Liver (tissue), 9 donors: ENCODE results near the gene EDNRA. TPM values are rescaled to one million over a fixed set of nuclear protein-coding genes. Genes with fewer than 3 reads are reported as not detected.

Source experiments
- DNase-seq: peaks from one replicate; pipeline ENCODE4 v3.0.0-alpha.2; 2017; ENCODE audit warnings: low spot score
- H3K27ac ChIP-seq, 2 donors: one replicate each; pipeline ENCODE4 v1.7.0; 2013; ENCODE audit warnings: inconsistent platforms in 2 of 2, low read length in 2 of 2, control low read depth in 1 of 2, low read depth in 1 of 2, mild to moderate bottlenecking in 1 of 2
- H3K27me3 ChIP-seq, 4 donors: one replicate each; pipeline versions ENCODE4 v1.6.1 to v1.7.0; 2013; ENCODE audit warnings: low read length in 3 of 4, inconsistent platforms in 1 of 4, mild to moderate bottlenecking in 1 of 4, moderate library complexity in 1 of 4; ENCODE audit not compliant: control insufficient read depth in 4 of 4, insufficient read depth in 4 of 4
- H3K36me3 ChIP-seq, 4 donors: one replicate each; pipeline versions ENCODE4 v1.6.1 to v1.7.0; 2013; ENCODE audit warnings: low read length in 3 of 4, mild to moderate bottlenecking in 3 of 4, low read depth in 1 of 4, moderate library complexity in 1 of 4; ENCODE audit not compliant: control insufficient read depth in 4 of 4, insufficient read depth in 3 of 4
- H3K4me1 ChIP-seq, 4 donors: one replicate each; pipeline versions ENCODE4 v1.6.1 to v1.7.0; 2013; ENCODE audit warnings: low read length in 3 of 4, mild to moderate bottlenecking in 3 of 4, moderate library complexity in 1 of 4; ENCODE audit not compliant: control insufficient read depth in 4 of 4, insufficient read depth in 4 of 4
- H3K4me3 ChIP-seq, 3 donors: one replicate each; pipeline versions ENCODE4 v1.6.1 to v1.7.0; 2013; ENCODE audit warnings: low read length in 3 of 3, control low read depth in 1 of 3, low read depth in 1 of 3, mild to moderate bottlenecking in 1 of 3
- H3K9ac ChIP-seq, 2 donors: one replicate each; pipeline ENCODE4 v1.7.0; 2013; ENCODE audit warnings: low read length in 2 of 2, mild to moderate bottlenecking in 2 of 2, moderate library complexity in 2 of 2, control low read depth in 1 of 2, low read depth in 1 of 2
- H3K9me3 ChIP-seq, 4 donors: one replicate each; pipeline versions ENCODE4 v1.6.1 to v1.7.0; 2013; ENCODE audit warnings: low read length in 3 of 4; ENCODE audit not compliant: control insufficient read depth in 4 of 4
- ATF3 ChIP-seq: IDR thresholded peaks from 2 replicates; pipeline ENCODE4 v1.6.1; 2016; ENCODE audit warnings: antibody characterized with exemption
- EGR1 ChIP-seq, 2 donors: IDR thresholded peaks; 2 replicates each; pipeline ENCODE4 v1.6.1; 2016 to 2018; ENCODE audit warnings: antibody characterized with exemption in 2 of 2, low read depth in 2 of 2
- FOXA1 ChIP-seq: IDR thresholded peaks from 2 replicates; pipeline ENCODE4 v1.6.1; 2016; ENCODE audit warnings: antibody characterized with exemption
- FOXA2 ChIP-seq: IDR thresholded peaks from 2 replicates; pipeline ENCODE4 v1.6.1; 2016; ENCODE audit warnings: antibody characterized with exemption
- GABPA ChIP-seq, 2 donors: IDR thresholded peaks in 1 of 2; conservative IDR thresholded peaks in 1 of 2; 2 replicates each; pipeline ENCODE4 v1.6.1; 2016; ENCODE audit warnings: antibody characterized with exemption in 2 of 2, mild to moderate bottlenecking in 1 of 2, moderate library complexity in 1 of 2
- HNF4A ChIP-seq, 2 donors: conservative IDR thresholded peaks; 2 replicates each; pipeline ENCODE4 v1.6.1; 2016; ENCODE audit warnings: antibody characterized with exemption in 2 of 2, mild to moderate bottlenecking in 2 of 2
- HNF4G ChIP-seq: IDR thresholded peaks from 2 replicates; pipeline ENCODE4 v1.6.1; 2016; ENCODE audit warnings: antibody characterized with exemption
- JUND ChIP-seq, 2 donors: IDR thresholded peaks; 2 replicates each; pipeline ENCODE4 v1.6.1; 2016; ENCODE audit warnings: antibody characterized with exemption in 2 of 2
- MAX ChIP-seq: IDR thresholded peaks from 2 replicates; pipeline ENCODE4 v1.6.1; 2016; ENCODE audit warnings: antibody characterized with exemption
- NR2F2 ChIP-seq: IDR thresholded peaks from 2 replicates; pipeline ENCODE4 v1.6.1; 2016; ENCODE audit warnings: antibody characterized with exemption
- RAD21 ChIP-seq, 2 donors: IDR thresholded peaks; 2 replicates each; pipeline ENCODE4 v1.6.1; 2016; ENCODE audit warnings: antibody characterized with exemption in 2 of 2, mild to moderate bottlenecking in 2 of 2
- RXRA ChIP-seq, 2 donors: IDR thresholded peaks; 2 replicates each; pipeline ENCODE4 v1.6.1; 2017 to 2018; ENCODE audit warnings: antibody characterized with exemption in 2 of 2, mild to moderate bottlenecking in 1 of 2
- SP1 ChIP-seq: IDR thresholded peaks from 2 replicates; pipeline ENCODE4 v1.6.1; 2018; ENCODE audit warnings: antibody characterized with exemption, mild to moderate bottlenecking
- TAF1 ChIP-seq: conservative IDR thresholded peaks from 2 replicates; pipeline ENCODE4 v1.6.1; 2016; ENCODE audit warnings: antibody characterized with exemption, mild to moderate bottlenecking
- YY1 ChIP-seq: IDR thresholded peaks from 2 replicates; pipeline ENCODE4 v1.6.1; 2016; ENCODE audit warnings: antibody characterized with exemption, mild to moderate bottlenecking
- ZBTB33 ChIP-seq: IDR thresholded peaks from 2 replicates; pipeline ENCODE4 v1.6.1; 2016; ENCODE audit warnings: antibody characterized with exemption
- WGBS: extraction: QIAGEN DNeasy Blood & Tissue Kit; methylation state at CpG from one replicate; pipeline ENCODE4 v1.1.7; 2013; 5-methylcytosine and 5-hydroxymethylcytosine counted together
- polyA plus RNA-seq, 2 donors: library from polyadenylated mRNA; stranded (reverse) in 1 of 2; unstranded in 1 of 2; fragments of 200-250 nt in 1 of 2; fragments of >200 nt in 1 of 2; fragmentation: Nextera tagmentation in 1 of 2; extraction: Ambion mirVana in 1 of 2; gene quantifications; one replicate each; pipeline versions ENCODE4 v1.2.1 to v1.2.3, GENCODE V29; 2013 to 2015
- total RNA-seq, 2 donors: library from RNA; depleted of rRNA; stranded (reverse); fragments of >200 nt; gene quantifications; one replicate each; pipeline ENCODE4 v1.2.3, GENCODE V29; 2014
- TF ChIP-seq, protein P1 (sequence below): fragments of 150-350 bp; IDR thresholded peaks from 2 replicates; pipeline ENCODE4 v1.5.1; 2017; ENCODE audit warnings: improper control_type of control experiment, low read depth, low read length; ENCODE audit not compliant: missing input control
- donor health status: healthy.
- donor health status: healthy.
- donor health status: healthy.
- donor health status: healthy.
- donor health status: healthy.

Gene EDNRA
- total and polyA plus RNA-seq, 4 donors = 0.71 to 6.0 (median 1.1) TPM

DNA sequence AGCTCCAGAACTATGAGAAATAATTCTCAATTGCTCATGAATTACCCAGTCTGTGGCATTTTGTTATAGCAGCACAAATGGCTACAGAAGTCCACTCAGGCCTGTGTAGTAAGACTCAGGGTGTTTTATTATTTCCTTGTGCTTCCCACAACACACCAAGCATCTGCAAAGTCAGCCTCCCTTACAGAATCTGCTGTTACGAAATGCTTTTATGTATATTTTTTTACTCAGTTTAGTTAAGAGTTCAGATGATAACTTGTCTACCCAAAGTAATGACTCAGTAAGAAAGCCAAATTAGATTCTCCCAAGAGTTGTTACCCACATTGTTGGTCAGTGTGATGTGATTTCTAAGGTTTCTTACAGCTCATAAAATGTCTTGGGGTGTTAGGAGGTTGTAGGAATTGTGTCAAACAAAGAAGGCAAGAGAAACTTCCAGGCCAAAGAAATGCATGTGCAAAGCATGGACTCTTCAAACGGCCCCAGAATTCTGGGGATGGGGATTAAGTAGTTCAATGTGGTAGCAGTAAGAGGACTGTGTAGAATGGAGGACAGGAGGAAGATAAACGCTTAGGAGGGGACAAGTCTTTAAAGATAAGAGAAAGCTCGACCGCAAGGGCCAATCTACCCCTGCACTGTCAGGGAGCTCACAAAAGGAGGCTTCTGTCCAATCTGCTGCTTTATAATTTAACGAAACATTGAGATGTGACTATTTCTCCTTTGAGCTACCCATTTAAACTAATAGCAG is 100.9 kb downstream of the EDNRA start:
- no peak for DNase-seq

DNA sequence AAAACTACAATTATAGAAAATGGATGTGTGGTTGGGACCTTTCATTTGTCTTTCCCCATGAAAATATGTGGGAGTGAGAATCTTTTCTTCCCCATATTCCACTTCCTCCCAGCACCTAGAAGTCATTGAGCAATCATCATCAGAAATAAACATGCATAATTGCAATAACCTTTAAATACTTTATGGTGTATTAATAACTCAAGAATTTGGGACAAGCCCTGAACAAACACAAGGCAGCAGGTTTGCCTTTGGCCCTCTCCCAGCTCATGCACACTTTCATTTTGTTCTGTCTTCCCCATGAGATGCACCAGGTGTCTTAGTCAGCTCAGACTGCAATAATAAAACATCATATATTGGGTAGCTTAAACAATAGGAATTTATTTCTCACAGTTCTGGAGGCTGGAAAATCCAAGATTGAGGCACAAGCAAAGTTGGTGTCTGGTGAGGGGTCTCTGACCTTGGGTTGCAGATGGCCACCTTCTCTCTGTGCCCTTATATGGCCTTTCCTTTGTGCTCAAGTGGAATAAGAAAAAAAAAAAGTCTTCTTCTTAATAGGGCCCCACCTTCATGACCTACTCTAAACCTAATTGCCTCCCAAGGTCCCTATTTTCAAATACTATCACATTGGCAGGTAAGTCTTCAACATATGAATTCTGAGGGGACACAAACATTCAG is 101.6 kb downstream of the EDNRA start:
- no peak overlapping the region for H3K27ac ChIP-seq
- no peaks in the 10 kb centered on the region for H3K36me3 ChIP-seq
- no peaks in the 10 kb centered on the region for H3K9me3 ChIP-seq
- H3K27me3 ChIP-seq = no peaks in the 10 kb centered on the region
- no peak overlapping the region for H3K4me3 ChIP-seq
- no peaks in the 10 kb centered on the region for H3K4me1 ChIP-seq
- no peak for DNase-seq
- no peak overlapping the region for H3K9ac ChIP-seq
- no peak for TF ChIP-seq RAD21 (IDR thresholded peaks at IDR 0.05)
- no peak for TF ChIP-seq GABPA (IDR thresholded peaks at IDR 0.05 in 1 of 2, conservative IDR thresholded peaks at IDR 0.05 in 1 of 2)
- no peak for TF ChIP-seq YY1
- no peak for TF ChIP-seq NR2F2
- no peak for TF ChIP-seq MAX
- no peak for TF ChIP-seq HNF4G
- no peak for TF ChIP-seq ATF3
- no peak for TF ChIP-seq JUND (IDR thresholded peaks at IDR 0.05)
- TF ChIP-seq RXRA (IDR thresholded peaks at IDR 0.05) = no peak
- no peak for TF ChIP-seq EGR1 (IDR thresholded peaks at IDR 0.05; ENCODE audit: low read depth in 2 of 2)
- TF ChIP-seq TAF1 = no peak
- no peak for TF ChIP-seq HNF4A (conservative IDR thresholded peaks at IDR 0.05)
- TF ChIP-seq FOXA2 = no peak
- no peak for TF ChIP-seq FOXA1
- TF ChIP-seq SP1 = no peak
- no peak for TF ChIP-seq ZBTB33
- TF ChIP-seq, protein P1, sequence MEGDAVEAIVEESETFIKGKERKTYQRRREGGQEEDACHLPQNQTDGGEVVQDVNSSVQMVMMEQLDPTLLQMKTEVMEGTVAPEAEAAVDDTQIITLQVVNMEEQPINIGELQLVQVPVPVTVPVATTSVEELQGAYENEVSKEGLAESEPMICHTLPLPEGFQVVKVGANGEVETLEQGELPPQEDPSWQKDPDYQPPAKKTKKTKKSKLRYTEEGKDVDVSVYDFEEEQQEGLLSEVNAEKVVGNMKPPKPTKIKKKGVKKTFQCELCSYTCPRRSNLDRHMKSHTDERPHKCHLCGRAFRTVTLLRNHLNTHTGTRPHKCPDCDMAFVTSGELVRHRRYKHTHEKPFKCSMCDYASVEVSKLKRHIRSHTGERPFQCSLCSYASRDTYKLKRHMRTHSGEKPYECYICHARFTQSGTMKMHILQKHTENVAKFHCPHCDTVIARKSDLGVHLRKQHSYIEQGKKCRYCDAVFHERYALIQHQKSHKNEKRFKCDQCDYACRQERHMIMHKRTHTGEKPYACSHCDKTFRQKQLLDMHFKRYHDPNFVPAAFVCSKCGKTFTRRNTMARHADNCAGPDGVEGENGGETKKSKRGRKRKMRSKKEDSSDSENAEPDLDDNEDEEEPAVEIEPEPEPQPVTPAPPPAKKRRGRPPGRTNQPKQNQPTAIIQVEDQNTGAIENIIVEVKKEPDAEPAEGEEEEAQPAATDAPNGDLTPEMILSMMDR = no peak

More for the DNA sequence above, 100.9 kb downstream of the EDNRA start:
- Histone ChIP-seq H3K36me3 (no peaks in the 10 kb centered on the region), H3K9ac (no peak overlapping the region), H3K27me3 (no peaks in the 10 kb centered on the region), H3K4me3 (no peak overlapping the region), H3K4me1 (no peaks in the 10 kb centered on the region), H3K27ac (no peak overlapping the region), H3K9me3 (no peaks in the 10 kb centered on the region)
- 80% methylated on average over 6 of the region's 6 CpGs for WGBS
- TF ChIP-seq ZBTB33 = no peak
- TF ChIP-seq, protein P1 = no peak
- TF ChIP-seq SP1 = no peak
- TF ChIP-seq FOXA2 = no peak
- no peak for TF ChIP-seq FOXA1
- no peak for TF ChIP-seq GABPA (IDR thresholded peaks at IDR 0.05 in 1 of 2, conservative IDR thresholded peaks at IDR 0.05 in 1 of 2)
- no peak for TF ChIP-seq HNF4G
